SK-N-MC (cell line): ENCODE measurements around the gene MAN2B2.

Experiments used
- EZH2 ChIP-seq: fragments of 200-600 bp; sonication (generic); IDR thresholded peaks from one replicate; pipeline ENCODE4 v1.6.1; 2017; ENCODE audit warnings: antibody characterized with exemption
- FOXP2 ChIP-seq: optimal IDR thresholded peaks from 2 replicates; pipeline ENCODE3; 2011; ENCODE audit warnings: mild to moderate bottlenecking, moderate library complexity; ENCODE audit not compliant: insufficient read depth; ENCODE audit errors: extremely low read length, control extremely low read depth
- POLR2AphosphoS5 ChIP-seq: IDR thresholded peaks from 2 replicates; pipeline ENCODE4 v1.6.1; 2012; ENCODE audit warnings: mild to moderate bottlenecking, low read depth, low read length, borderline replicate concordance

DNA sequence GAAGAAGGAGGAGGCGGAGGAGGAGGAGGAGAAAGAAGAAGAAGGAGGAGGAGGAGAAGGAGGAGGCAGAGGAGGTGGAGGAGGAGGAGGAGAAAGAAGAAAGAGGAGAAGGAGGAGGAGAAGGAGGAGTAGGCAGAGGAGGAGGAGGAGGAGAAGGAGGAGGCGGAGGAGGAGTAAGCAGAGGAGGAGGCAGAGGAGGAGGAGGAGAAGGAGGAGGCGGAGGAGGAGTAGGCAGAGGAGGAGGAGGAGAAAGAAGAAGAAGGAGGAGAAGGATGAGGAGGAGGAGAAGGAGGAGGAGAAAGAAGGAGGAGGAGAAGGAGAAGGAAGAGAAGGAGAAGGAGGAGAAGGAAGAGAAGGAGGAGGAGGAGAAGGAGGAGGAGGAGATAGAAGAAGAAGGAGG is 85.4 kb downstream of the MAN2B2 start:
- TF ChIP-seq EZH2, result no peak
- no peak for TF ChIP-seq POLR2AphosphoS5
- no peak for TF ChIP-seq FOXP2
